ENCODE measurements around the gene ABHD12. TPM values are rescaled to one million over a fixed set of nuclear protein-coding genes. Genes with fewer than 3 reads are reported as not detected.

The ABHD12 gene
- polyA plus RNA-seq, 6 donors from 2014 or later, result 15.7 to 23.1 (median 20.3) TPM

Other genes starting within 250 kb of the ABHD12 start
- 10 to 100 TPM; 21.1 to 32.5 (median 24.4) TPM for gene ENTPD6, start 195.1 kb downstream of the ABHD12 start, polyA plus RNA-seq (ENCODE audit: low read depth in 6 of 6)
- 10 to 100 TPM; 16.4 to 26.6 (median 22.8) TPM for gene PYGB, start 142.8 kb downstream of the ABHD12 start, polyA plus RNA-seq (ENCODE audit: low read depth in 6 of 6)
- gene GINS1, start 16.8 kb upstream of the ABHD12 start, polyA plus RNA-seq (ENCODE audit: low read depth in 6 of 6), result 1 to 10 TPM; 1.1 to 3.4 (median 1.8) TPM
- gene NINL, start 194.7 kb upstream of the ABHD12 start, polyA plus RNA-seq (ENCODE audit: low read depth in 6 of 6), result under 1 TPM in 4 of 6 donors, not detected in 2; 0.08 to 0.65 (median 0.38) TPM
- 1 to 10 TPM in 4 of 6 donors, under 1 TPM in 2; 0.60 to 1.9 (median 1.3) TPM for gene NANP, start 233.2 kb upstream of the ABHD12 start, polyA plus RNA-seq (ENCODE audit: low read depth in 6 of 6)

All from naive B cell (primary cell).